Effector CD8-positive, alpha-beta T cell (primary cell): ENCODE results near the gene SYT17.

ENCODE experiments used
- DNase-seq: peaks from one replicate; lab custom pipeline; 2025; lab: John Stamatoyannopoulos, UW

Gene SYT17

GRCh38 chr16:19301931-19302330, 133.9 kb downstream of the SYT17 start:
- DNase-seq = no peak

GRCh38 chr16:19304750-19305149, 136.7 kb downstream of the SYT17 start:
- DNase-seq = no peak

GRCh38 chr16:19305443-19305842, 137.4 kb downstream of the SYT17 start:
- DNase-seq = no peak

GRCh38 chr16:19307587-19308241, 139.7 kb downstream of the SYT17 start:
- DNase-seq = no peak

GRCh38 chr16:19308392-19308791, 140.4 kb downstream of the SYT17 start:
- DNase-seq = no peak

GRCh38 chr16:19309178-19309577, 141.1 kb downstream of the SYT17 start:
- DNase-seq = no peak

GRCh38 chr16:19314718-19315425, 146.8 kb downstream of the SYT17 start:
- no peak for DNase-seq

GRCh38 chr16:19315889-19316433, 147.9 kb downstream of the SYT17 start:
- DNase-seq = no peak

- no peak for DNase-seq
Measured at GRCh38 chr16:19316846-19317245, 148.8 kb downstream of the SYT17 start.
